CD1c-positive myeloid dendritic cell (primary cell): Measurements from ENCODE around the gene C2orf80.
A peak's percentile ranks its signal among the peaks of the same experiment; 100 is the strongest.
"Not testable (repeated sequence)": the region's sequence is repeated elsewhere in the genome, so short reads cannot be mapped to it uniquely, and the experiment has no call there.

Experiments
- DNase-seq: peaks from one replicate; pipeline ENCODE4 v3.0.0-alpha.2; 2016; ENCODE audit errors: extremely low spot score

The C2orf80 gene

GRCh38 chr2:208179028-208179609, 10.7 kb downstream of the C2orf80 start:
- DNase-seq = no peak

GRCh38 chr2:208175840-208176153, 14.0 kb downstream of the C2orf80 start:
- no peak for DNase-seq

- peak; percentile 92 for DNase-seq
Observed at GRCh38 chr2:208175069-208175839, 14.6 kb downstream of the C2orf80 start.

GRCh38 chr2:208174144-208174543, 15.7 kb downstream of the C2orf80 start:
- no peak for DNase-seq

- peak; percentile 91 for DNase-seq
Observed at GRCh38 chr2:208172125-208172524, 17.7 kb downstream of the C2orf80 start.

- no peak for DNase-seq
Observed at GRCh38 chr2:208164951-208165755, 24.7 kb downstream of the C2orf80 start.

GRCh38 chr2:208163489-208163888, 26.3 kb downstream of the C2orf80 start, which contains the start of gene CRYGA:
Gene CRYGA (minus strand): TSS chr2:208163589. CDS start chr2:208163556, 33 bp downstream.
- DNase-seq = no peak

- DNase-seq = no peak
Observed at GRCh38 chr2:208156439-208156838, 33.4 kb downstream of the C2orf80 start.

- DNase-seq = no peak
Observed at GRCh38 chr2:208153156-208153555, 36.7 kb downstream of the C2orf80 start.

GRCh38 chr2:208150956-208151355, 38.9 kb downstream of the C2orf80 start:
- peak; percentile 54 for DNase-seq

GRCh38 chr2:208150094-208150493, 39.7 kb downstream of the C2orf80 start:
- no peak for DNase-seq

GRCh38 chr2:208148803-208149202, 41.0 kb downstream of the C2orf80 start:
- DNase-seq = no peak

GRCh38 chr2:208147759-208148158, 42.1 kb downstream of the C2orf80 start:
- DNase-seq = no peak

GRCh38 chr2:208147008-208147407, 42.8 kb downstream of the C2orf80 start:
- DNase-seq = no peak

- no peak for DNase-seq
Observed at GRCh38 chr2:208146006-208146405, 43.8 kb downstream of the C2orf80 start, which contains the start of gene CRYGB. Gene CRYGB (minus strand): TSS chr2:208146158. CDS start chr2:208146120, 38 bp downstream.

- no peak for DNase-seq
Observed at GRCh38 chr2:208142925-208143799, 46.7 kb downstream of the C2orf80 start.

GRCh38 chr2:208142240-208142924, 47.4 kb downstream of the C2orf80 start:
- no peak for DNase-seq

GRCh38 chr2:208139447-208139846, 50.4 kb downstream of the C2orf80 start:
- no peak for DNase-seq

- DNase-seq = not testable (repeated sequence)
Observed at GRCh38 chr2:208138334-208138733, 51.5 kb downstream of the C2orf80 start.

GRCh38 chr2:208136716-208137094, 53.1 kb downstream of the C2orf80 start:
- no peak for DNase-seq
